Endothelial cell of umbilical vein (primary cell): ENCODE results near the gene MCF2L.

Source experiments
- EZH2 ChIP-seq: IDR thresholded peaks from 2 replicates; pipeline ENCODE4 v1.6.1; 2012; ENCODE audit warnings: borderline replicate concordance, low read depth, mild to moderate bottlenecking, moderate library complexity, low read length, inconsistent platforms; ENCODE audit not compliant: severe bottlenecking
- MAX ChIP-seq: IDR thresholded peaks from 2 replicates; pipeline ENCODE4 v1.6.1; 2011; ENCODE audit not compliant: insufficient read depth, insufficient read length
- POLR2A ChIP-seq: IDR thresholded peaks from 2 replicates; pipeline ENCODE4 v1.6.1; 2012; ENCODE audit warnings: low read depth, mild to moderate bottlenecking, control low read depth, low read length
- POLR2AphosphoS5 ChIP-seq: IDR thresholded peaks from 2 replicates; pipeline ENCODE4 v1.6.1; 2012; ENCODE audit warnings: low read depth, mild to moderate bottlenecking, control low read depth, low read length, moderate library complexity; ENCODE audit not compliant: insufficient read depth
- TF ChIP-seq, protein P1 (sequence below), 2 donors: IDR thresholded peaks; 1 replicate in 1 of 2; 2 replicates in 1 of 2; pipeline ENCODE4 v1.5.1; 2011; ENCODE audit warnings: low read length in 2 of 2, mild to moderate bottlenecking in 2 of 2, moderate library complexity in 2 of 2, control low read depth in 1 of 2, inconsistent platforms in 1 of 2, low read depth in 1 of 2; ENCODE audit not compliant: insufficient read depth in 1 of 2; ENCODE audit errors: extremely low read depth in 1 of 2

GRCh38 chr13:113077566-113077952 lies 108.5 kb downstream of the MCF2L start:
- no peak for TF ChIP-seq MAX
- no peak for TF ChIP-seq POLR2A
- TF ChIP-seq, protein P1, sequence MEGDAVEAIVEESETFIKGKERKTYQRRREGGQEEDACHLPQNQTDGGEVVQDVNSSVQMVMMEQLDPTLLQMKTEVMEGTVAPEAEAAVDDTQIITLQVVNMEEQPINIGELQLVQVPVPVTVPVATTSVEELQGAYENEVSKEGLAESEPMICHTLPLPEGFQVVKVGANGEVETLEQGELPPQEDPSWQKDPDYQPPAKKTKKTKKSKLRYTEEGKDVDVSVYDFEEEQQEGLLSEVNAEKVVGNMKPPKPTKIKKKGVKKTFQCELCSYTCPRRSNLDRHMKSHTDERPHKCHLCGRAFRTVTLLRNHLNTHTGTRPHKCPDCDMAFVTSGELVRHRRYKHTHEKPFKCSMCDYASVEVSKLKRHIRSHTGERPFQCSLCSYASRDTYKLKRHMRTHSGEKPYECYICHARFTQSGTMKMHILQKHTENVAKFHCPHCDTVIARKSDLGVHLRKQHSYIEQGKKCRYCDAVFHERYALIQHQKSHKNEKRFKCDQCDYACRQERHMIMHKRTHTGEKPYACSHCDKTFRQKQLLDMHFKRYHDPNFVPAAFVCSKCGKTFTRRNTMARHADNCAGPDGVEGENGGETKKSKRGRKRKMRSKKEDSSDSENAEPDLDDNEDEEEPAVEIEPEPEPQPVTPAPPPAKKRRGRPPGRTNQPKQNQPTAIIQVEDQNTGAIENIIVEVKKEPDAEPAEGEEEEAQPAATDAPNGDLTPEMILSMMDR (IDR thresholded peaks at IDR 0.05; ENCODE audit: extremely low read depth in 1 of 2, insufficient read depth in 1 of 2, low read depth in 1 of 2, low read length in 2 of 2): no peak
- TF ChIP-seq POLR2AphosphoS5: no peak
- no peak for TF ChIP-seq EZH2
